GM12874 (cell line): ENCODE results near the gene GOLGA1.

Experiments used
- TF ChIP-seq, protein P1 (sequence below): IDR thresholded peaks from 2 replicates; pipeline ENCODE4 v1.5.1; 2011; ENCODE audit warnings: low read depth, mild to moderate bottlenecking, control low read depth, low read length, moderate library complexity; ENCODE audit not compliant: insufficient read depth

GOLGA1 gene

DNA sequence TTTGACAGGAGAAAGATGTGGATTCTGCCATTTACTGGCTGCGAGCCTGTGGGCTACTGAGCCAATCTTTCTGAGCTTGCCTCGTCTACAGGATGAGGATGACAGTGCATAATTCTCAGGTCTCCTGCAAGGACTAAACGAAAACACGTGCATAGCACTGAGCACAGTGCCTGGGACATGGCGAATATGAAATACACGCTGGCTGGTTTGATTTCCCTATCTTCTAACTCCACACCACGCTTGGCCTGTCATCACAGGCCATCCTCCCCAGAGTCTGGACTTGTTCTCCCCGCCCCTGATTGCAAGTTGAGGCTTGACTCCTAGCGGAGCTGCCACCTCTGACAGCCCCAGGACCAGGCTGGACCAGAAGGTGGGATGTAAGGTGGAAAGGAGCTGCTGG lies 41.0 kb downstream of the GOLGA1 start:
- TF ChIP-seq, protein P1, sequence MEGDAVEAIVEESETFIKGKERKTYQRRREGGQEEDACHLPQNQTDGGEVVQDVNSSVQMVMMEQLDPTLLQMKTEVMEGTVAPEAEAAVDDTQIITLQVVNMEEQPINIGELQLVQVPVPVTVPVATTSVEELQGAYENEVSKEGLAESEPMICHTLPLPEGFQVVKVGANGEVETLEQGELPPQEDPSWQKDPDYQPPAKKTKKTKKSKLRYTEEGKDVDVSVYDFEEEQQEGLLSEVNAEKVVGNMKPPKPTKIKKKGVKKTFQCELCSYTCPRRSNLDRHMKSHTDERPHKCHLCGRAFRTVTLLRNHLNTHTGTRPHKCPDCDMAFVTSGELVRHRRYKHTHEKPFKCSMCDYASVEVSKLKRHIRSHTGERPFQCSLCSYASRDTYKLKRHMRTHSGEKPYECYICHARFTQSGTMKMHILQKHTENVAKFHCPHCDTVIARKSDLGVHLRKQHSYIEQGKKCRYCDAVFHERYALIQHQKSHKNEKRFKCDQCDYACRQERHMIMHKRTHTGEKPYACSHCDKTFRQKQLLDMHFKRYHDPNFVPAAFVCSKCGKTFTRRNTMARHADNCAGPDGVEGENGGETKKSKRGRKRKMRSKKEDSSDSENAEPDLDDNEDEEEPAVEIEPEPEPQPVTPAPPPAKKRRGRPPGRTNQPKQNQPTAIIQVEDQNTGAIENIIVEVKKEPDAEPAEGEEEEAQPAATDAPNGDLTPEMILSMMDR = no peak

DNA sequence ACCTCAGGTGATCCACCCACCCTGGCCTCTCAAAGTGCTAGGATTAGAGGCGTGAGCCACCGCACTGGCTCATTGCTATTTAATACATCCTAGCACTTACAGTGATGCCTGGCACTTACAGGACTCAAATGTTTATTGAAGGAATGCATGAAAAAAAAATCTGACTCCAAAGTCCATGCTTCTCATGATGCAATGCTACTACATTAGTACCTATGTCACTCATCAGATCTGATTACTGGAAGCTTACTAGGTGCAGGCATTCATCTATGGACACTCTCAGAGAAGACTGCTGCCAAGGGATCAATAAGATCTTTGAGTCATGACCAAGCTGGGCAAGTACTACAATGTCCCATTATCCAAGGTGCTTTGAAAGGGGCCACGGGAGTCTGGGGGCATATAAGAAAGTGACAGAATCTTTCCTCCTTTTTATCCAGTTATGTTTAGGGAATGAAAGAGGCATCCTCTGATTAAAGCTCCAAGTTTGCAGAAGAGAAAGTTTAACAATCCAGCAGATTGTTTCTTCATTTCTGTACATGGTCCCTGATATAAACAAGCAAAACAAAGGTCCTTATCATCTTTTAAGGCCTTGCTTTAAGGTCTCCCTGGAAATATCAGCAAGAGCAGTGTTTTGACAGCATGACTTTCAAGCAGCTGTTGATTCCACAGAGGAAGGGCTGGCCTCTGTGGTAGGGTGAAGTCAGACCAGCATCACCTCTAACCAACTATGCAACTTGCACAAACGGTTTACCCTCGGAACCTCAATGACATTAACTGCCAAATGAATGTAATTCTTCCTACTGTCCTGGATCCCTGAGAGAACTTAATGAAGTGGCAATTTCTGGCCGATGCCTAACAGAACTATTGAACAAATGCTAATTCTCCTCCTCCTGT lies 43.1 kb downstream of the GOLGA1 start:
- TF ChIP-seq, protein P1 = no peak

DNA sequence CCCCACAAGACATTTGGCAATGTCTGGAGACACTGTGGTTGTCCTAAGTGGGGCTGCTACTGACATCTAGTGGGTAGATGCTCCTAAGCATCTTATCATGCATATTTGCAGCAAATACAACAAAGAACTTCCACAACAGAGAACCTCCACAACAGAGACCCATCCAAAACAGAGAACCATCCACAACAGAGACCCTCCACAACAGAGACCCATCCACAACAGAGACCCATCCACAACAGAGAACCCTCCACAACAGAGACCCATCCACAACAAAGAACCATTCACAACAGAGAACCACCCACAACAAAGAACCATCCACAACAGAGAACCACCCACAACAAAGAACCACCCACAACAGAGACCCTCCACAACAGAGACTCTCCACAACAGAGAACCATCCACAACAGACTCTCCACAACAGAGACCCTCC lies 46.1 kb downstream of the GOLGA1 start:
- TF ChIP-seq, protein P1 = peak; percentile 52

DNA sequence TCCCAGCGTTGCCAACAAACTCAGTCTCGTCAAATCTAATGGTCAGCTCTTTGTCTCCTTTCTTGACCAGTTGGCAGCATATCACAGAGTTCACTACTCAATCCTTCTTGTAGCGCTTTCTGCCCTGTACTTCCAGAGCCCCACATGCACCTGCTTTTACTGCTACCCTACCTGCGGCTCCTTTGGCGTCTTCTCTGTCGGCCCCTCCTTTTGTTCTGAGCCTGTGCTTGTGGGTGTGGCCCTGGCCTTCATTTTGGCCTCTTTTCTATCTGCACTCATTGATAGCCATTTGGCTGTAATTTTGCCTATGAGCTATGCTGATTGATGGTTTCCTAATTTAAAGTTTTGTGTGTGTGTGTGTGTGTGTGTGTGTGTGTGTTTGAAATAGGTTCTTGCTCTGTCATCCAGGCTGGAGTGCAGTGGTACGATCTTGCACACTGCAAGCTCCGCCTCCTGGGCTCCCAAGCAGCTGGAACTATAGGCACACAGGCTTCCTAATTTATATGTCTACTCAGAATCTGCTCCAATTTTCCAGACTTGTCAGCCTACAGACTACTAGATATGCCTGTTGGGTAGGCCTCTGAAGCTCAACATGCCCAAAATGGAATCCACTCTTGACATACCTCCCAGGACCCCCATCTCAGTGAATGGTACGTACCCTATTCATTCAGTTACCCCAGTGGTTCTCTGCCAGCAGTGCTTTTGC lies 46.7 kb downstream of the GOLGA1 start:
- TF ChIP-seq, protein P1 = no peak

DNA sequence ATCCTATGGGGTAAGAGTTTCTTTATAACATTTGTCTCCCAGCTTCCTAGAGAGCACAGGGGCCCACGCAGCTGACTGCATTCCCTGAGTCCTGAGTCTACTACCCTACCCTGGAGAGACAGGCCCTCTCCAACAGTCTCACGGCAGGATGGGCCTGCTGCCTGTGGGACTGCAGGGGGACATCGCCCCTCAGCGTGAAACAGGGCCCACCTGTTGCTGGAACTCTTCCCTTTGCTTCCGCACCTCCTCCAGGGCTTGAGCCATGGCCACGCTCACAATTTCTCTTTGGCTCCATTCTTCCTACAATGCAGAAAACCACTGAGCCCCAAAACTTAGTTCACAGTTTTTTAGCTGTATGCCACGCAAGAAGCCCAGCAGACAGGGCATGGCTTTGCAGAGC lies 50.7 kb downstream of the GOLGA1 start:
- TF ChIP-seq, protein P1 = no peak

DNA sequence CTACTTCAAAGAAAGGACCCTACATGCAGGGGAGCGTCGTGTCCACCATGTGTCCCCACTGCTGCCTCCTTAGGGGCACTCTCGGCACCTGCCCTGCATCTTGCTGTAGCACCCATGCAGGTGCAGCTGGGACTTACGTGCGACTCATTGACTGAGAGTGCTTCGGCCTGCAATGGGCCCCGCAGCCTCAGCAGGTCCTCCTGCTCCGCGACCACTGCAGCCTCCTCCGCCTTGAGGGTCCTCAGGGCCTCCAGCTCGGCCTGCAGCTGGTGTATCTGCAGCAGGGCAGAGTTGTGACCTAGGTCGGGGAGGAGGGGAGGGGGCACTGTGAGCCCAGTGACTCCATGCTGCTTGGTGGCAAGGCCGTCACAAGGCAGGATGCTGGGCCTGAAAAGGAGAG lies 51.9 kb downstream of the GOLGA1 start:
- TF ChIP-seq, protein P1 = no peak

DNA sequence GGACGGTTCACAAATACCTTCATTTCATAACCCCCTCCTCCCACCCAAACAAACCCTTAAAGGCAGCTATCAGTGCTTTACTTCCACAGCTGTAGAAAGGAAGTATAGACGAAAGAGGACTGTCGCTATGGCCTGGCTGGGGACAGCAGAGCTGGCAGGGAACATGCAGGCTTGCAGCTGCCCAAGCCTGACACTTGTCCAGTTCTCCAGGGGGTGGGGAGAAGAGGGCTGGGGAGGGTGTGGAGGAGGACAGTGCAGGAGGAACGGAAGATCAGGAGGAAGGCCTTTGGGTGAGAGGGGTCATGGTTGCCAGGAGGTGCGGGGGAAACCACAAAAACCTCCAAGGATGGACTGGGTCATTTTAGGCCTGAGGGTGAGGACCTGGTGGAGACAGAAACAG lies 53.1 kb downstream of the GOLGA1 start:
- TF ChIP-seq, protein P1 = no peak
